HFF-Myc (cell line): ENCODE data around the gene LRRC51.
A peak's percentile ranks its signal among the peaks of the same experiment; 100 is the strongest.

Experiments
- DNase-seq: peaks from one replicate; pipeline ENCODE4 v3.0.0-alpha.2; 2011; ENCODE audit warnings: low read depth; ENCODE audit errors: extremely low read depth
- H3K4me3 ChIP-seq: replicated peaks from 2 replicates; pipeline ENCODE4 v1.5.1; 2011; ENCODE audit warnings: low read depth, mild to moderate bottlenecking, control low read depth, low read length
- CTCF ChIP-seq: IDR thresholded peaks from 2 replicates; pipeline ENCODE4 v1.5.1; 2012; ENCODE audit warnings: mild to moderate bottlenecking, low read depth, low read length, control low read depth; ENCODE audit errors: missing control alignments

Gene LRRC51

GRCh38 chr11:72072348-72072747 is 8.3 kb upstream of the LRRC51 start:
- no peak for TF ChIP-seq CTCF
- H3K4me3 ChIP-seq, result no peak overlapping the region

GRCh38 chr11:72075109-72075508 is 5.5 kb upstream of the LRRC51 start:
- no peak overlapping the region for H3K4me3 ChIP-seq
- TF ChIP-seq CTCF, result peak; percentile 25
- DNase-seq, result no peak

More at GRCh38 chr11:72072348-72072747, 8.3 kb upstream of the LRRC51 start:
- DNase-seq, result peak; percentile 55

GRCh38 chr11:72075756-72076155 is 4.9 kb upstream of the LRRC51 start:
- TF ChIP-seq CTCF, result no peak
- no peak for DNase-seq
- no peak overlapping the region for H3K4me3 ChIP-seq

- H3K4me3 ChIP-seq, result peak overlapping the region; percentile 55
- TF ChIP-seq CTCF, result no peak
- no peak for DNase-seq
These were observed 2.2 kb upstream of the LRRC51 start for GRCh38 chr11:72078477-72078876.

- no peak for TF ChIP-seq CTCF
- peak overlapping the region; percentile 55 for H3K4me3 ChIP-seq
- DNase-seq, result no peak
These were observed 778 bp upstream of the LRRC51 start for GRCh38 chr11:72079819-72080325.

GRCh38 chr11:72081184-72081644 is 564 bp downstream of the LRRC51 start:
- DNase-seq, result no peak
- TF ChIP-seq CTCF, result no peak
- H3K4me3 ChIP-seq, result peak overlapping the region; percentile 55
